Body of pancreas (tissue), 4 donors: ENCODE measurements around the gene TIMP2.

Source experiments
- POLR2A ChIP-seq, 3 donors: fragments of 450-650 bp; IDR thresholded peaks; one replicate each; pipeline ENCODE4 v1.6.1; 2016; ENCODE audit warnings: antibody characterized with exemption in 3 of 3, mild to moderate bottlenecking in 2 of 3
- TF ChIP-seq, protein P1 (sequence below), 7 experiments: fragments of 450-650 bp in 4 of 7; fragments of 200-600 bp in 3 of 7; sonication (generic) in 3 of 7; IDR thresholded peaks; one replicate each; pipeline ENCODE4 v1.5.1; 2016 to 2019; ENCODE audit warnings: antibody characterized with exemption in 7 of 7

GRCh38 chr17:78900816-78901215 is 24.4 kb downstream of the TIMP2 start:
- no peak for TF ChIP-seq POLR2A (IDR thresholded peaks at IDR 0.05)
- TF ChIP-seq, protein P1, sequence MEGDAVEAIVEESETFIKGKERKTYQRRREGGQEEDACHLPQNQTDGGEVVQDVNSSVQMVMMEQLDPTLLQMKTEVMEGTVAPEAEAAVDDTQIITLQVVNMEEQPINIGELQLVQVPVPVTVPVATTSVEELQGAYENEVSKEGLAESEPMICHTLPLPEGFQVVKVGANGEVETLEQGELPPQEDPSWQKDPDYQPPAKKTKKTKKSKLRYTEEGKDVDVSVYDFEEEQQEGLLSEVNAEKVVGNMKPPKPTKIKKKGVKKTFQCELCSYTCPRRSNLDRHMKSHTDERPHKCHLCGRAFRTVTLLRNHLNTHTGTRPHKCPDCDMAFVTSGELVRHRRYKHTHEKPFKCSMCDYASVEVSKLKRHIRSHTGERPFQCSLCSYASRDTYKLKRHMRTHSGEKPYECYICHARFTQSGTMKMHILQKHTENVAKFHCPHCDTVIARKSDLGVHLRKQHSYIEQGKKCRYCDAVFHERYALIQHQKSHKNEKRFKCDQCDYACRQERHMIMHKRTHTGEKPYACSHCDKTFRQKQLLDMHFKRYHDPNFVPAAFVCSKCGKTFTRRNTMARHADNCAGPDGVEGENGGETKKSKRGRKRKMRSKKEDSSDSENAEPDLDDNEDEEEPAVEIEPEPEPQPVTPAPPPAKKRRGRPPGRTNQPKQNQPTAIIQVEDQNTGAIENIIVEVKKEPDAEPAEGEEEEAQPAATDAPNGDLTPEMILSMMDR (IDR thresholded peaks at IDR 0.05) = no peak
